ENCODE results near the gene CNNM3.
"Not testable (repeated sequence)": the region's sequence is repeated elsewhere in the genome, so short reads cannot be mapped to it uniquely, and the experiment has no call there.

The CNNM3 gene

GRCh38 chr2:96799623-96799935 lies 16.5 kb upstream of the CNNM3 start:
- DNase-seq (ENCODE audit: low spot score): no peak

DNA sequence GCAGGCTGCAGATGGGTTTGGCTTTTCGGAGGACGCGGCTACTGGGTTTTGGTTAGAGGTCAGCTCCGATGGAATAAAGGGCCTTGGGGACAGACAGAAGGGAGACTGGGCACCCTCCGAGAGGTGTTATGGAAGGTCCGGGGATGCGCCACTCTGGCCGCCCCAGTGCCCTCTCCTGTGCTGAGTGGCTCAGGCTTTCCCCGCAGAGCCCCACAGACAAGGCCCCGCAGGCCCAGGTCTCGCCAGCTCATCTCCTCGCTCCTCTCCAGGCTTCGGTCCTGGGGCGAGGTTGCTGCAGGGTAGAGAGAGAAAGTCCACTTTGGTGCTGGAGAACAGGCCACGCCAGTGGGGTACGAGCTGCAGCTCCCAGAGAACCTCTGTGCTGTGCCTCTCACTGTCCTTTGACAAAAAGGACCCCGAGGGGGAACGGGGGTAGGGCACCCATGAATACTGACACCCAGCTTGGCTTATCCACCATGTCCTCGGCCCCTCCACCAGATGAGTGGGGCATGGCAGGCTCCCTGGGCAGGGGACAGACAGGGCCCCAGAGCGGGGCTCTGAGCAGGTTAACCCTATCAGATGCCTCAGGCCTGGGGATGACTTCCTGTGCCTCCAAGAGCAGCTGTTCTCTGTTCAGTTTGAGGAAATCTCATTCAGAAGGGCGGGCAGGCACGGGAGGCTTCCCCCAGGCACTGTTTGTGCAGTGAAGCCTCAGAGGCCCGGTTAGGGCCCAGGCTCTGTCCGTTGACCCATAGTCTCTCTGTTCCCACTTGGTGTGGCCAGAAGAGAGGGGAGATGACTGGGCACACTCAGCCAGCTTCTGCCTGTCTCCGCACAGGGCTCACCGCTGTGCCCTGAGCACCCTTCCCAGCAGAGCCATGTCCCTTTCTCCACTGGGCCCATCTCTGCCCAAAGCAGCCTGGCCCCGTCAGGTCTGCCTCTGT lies 15.7 kb upstream of the CNNM3 start:
- DNase-seq (ENCODE audit: low spot score): no peak

DNA sequence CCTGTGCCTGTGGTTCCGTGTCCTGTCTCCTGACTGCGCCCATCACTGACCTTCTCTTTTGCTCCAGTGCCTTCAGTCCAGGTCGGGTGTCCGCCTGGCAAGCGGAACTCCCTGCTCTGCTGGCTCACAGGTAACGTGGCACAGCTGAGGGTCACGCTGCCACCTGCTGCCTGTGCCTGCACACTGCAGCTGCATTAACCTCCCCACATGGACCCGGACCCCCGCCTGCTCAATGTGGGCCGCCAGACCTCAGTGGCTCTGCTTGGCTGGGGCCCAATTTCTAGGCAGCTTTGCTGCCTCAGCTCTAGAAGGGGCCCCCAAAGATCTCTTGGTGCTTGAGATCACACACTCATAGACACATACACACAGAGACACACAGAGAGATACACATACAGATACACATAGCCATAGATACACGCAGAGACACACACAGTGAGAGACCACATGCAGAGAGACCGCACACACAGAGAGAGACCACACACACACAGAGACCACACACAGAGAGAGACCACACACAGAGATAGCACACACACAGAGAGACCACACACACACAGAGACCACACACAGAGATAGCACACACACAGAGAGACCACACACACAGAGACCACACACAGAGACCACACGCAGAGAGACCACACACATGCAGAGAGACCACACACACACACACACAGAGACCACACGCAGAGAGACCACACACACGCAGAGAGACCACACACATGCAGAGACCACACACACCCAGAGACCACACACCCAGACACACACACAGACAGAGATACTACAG lies 14.9 kb upstream of the CNNM3 start:
- peak; percentile 45 for DNase-seq (ENCODE audit: low spot score)

DNA sequence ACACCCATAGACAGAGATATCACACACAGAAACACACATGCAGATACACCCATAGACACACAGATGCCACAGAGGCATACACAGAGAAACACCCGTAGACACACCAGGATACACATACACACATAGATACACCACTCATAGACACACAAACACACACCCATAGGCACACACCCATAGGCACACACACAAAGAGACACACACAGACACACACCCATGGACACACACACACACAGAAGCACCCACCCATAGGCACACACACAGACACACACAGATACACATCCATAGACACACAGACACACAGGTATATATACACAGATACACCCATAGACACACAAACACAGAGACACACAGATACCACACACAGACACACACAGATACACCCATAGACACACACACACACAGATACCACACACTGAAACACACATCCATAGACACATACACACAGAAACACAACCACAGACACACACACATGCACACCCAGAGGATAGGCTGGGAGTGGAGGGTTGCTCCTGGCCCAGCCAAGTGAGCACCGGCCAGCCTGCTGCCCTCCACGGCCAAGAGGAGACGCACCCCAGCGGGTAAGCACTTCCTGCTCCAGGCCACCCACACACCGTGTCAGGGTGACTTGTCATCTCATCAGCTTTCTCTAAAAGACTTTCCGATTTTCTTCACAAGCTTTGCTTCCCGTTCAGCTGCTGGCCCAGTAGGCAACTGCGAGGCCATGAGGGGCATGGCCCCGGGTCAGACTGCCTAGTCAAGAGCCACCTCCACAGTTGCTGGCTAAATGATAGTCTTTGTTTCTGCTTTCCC lies 14.1 kb upstream of the CNNM3 start:
- no peak for DNase-seq (ENCODE audit: low spot score)

GRCh38 chr2:96802721-96803120 lies 13.3 kb upstream of the CNNM3 start:
- no peak for DNase-seq (ENCODE audit: low spot score)

DNA sequence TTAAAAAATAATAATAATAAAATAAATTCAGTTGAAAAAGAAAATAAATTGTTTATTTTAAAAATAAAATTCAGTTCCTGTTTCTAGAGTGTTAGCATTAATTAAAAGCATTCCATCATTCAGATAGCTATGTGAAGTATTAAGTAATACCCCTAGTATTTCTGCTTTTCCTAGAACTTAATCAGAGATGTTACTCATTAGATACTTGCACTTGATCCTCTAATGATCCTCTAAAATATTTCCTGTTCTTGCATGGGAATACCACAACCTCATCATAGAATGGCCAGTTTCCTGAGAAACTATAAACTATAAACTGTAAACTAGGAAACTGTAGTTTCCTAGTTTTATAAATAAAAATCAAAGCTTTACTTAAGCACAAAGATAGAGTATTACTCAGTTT lies 11.1 kb upstream of the CNNM3 start:
- no peak for DNase-seq (ENCODE audit: low spot score)

GRCh38 chr2:96805946-96806345 lies 10.1 kb upstream of the CNNM3 start:
- DNase-seq (ENCODE audit: low spot score): not testable (repeated sequence)

GRCh38 chr2:96806468-96807126 lies 9.5 kb upstream of the CNNM3 start:
- DNase-seq (ENCODE audit: low spot score): no peak

- no peak for DNase-seq (ENCODE audit: low spot score)
Observed at GRCh38 chr2:96807127-96807471, 9.0 kb upstream of the CNNM3 start.

GRCh38 chr2:96808176-96808837 lies 7.8 kb upstream of the CNNM3 start:
- DNase-seq (ENCODE audit: low spot score): no peak

GRCh38 chr2:96809216-96809882 lies 6.7 kb upstream of the CNNM3 start:
- no peak for DNase-seq (ENCODE audit: low spot score)

- DNase-seq (ENCODE audit: low spot score): no peak
Observed at GRCh38 chr2:96809951-96810782, 5.9 kb upstream of the CNNM3 start.

DNA sequence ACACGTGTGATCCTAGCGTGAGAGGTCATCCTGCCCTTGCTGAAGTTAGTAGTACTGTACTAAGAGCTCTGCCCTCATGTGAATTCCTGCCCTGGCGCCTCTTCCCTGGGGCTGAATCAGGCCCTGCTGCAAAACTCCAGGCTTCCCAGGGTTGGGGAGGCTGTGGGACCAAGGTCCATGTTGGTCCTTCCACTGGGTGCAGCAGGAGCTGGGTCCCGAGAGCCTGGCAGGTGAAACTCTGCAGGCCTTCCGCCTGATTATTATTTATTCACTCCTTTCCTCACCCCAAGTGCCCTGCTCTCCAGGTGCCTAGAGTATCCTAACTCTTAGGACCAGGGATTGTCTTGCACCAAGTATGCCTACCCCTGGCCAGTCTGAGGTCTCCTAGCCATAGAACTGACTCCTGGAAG lies 5.3 kb upstream of the CNNM3 start:
- no peak for DNase-seq (ENCODE audit: low spot score)

GRCh38 chr2:96811917-96812316 lies 4.2 kb upstream of the CNNM3 start:
- DNase-seq (ENCODE audit: low spot score): no peak

DNA sequence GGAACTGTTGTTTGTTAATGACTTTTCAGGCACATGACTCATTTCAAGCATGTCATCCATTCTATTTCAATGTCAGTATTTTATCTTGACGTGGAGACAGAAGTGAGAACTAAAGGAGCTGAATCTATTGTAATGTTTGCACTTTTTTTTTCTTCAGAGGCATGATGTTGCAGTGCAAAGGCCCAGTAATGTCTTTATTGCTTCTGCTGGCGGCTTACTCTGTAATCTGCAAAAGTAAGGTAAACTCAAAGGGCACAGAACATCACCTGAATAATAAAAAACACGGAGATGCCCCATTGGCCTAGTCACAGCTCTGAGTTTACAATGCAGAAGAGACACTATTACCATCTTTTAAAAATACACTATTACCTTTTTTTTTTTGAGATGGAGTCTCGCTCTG lies 2.4 kb upstream of the CNNM3 start:
- no peak for DNase-seq (ENCODE audit: low spot score)

DNA sequence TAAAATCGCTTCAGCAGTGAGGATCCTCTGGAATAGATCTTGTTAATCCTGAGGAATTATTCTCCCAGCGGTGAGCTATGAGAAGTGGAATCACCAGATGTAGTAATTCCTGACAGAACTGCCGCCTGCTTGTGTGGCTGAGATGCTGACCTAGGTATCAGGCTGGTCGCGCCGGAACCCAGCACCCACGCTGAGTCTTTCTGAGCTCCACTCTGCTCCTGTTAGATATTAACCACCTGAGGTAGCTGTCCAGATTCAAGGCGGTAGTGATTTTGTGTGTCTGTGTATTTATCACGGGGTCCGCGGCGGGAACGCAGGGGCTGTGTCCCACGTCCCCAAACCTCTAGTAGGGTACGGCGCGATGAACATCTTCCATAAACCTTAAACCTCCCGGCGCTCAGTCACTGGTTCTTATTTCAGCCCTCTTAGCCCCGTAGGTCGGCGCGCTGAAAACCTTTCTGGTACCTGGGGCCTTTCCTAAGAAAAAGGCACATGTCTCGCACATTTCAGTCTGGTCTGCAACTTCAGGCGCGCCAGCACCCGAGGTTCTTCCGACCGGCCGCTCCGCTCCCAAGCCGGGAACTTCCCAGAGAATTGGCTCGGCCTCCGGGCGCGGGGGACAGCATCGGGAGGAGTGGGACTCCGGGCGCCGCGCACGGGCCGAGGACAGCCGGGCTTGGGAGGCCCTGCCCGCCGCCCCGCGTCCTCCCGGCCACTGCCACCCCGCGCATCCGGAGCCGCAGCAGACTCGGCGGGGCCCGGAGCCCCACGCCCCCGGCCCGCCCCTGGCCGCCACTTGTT lies 542 bp upstream of the CNNM3 start:
- no peak for DNase-seq (ENCODE audit: low spot score)

GRCh38 chr2:96816836-96817702 lies 1.0 kb downstream of the CNNM3 start:
- no peak for DNase-seq (ENCODE audit: low spot score)

DNA sequence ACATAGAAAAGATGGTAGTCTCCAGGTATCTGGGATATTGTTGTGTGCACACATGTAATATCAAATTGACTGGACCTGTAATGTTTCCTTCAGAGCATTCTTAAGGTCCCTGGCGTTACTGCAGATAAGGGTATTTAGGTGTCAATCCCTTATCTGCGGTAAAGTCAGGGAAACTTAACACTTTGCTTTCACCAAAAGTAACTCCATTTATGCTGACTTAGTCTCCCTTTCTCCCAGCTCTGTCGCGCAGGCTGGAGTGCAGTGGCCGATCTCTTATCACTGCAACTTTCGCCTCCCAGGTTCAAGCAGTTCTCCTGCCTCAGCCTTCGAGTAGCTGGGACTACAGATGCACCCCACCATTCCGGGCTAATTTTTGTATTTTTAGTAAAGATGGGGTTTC lies 1.8 kb downstream of the CNNM3 start:
- no peak for DNase-seq (ENCODE audit: low spot score)
